Measurements from ENCODE around the gene LSM14A. TPM values are rescaled to one million over a fixed set of nuclear protein-coding genes. Genes with fewer than 3 reads are reported as not detected.

LSM14A gene
- total RNA-seq, 1 experiment from 2014 or later: 199 TPM

DNA sequence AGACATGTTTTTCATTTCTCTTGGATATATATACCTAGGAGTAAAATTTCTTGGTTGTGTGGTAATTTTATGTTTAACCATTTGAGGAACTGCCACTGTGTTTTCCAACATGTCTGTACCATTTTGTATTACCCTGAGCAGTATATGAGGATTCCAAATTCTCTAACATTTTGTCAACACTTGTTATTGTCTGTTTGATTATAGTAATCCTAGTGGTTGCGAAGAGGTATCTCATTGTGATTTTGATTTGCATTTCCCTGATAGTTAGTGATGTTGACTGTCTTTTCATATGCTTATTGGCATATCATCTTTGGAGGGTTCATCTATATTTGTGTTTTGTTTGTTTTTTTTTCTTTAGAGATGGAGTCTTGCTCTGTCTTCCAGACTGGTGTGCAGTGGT is 103.4 kb downstream of the LSM14A start:
- peaks cover 2 to 8% (median 6%) of the 10 kb centered on the region in 3 experiments; a peak in 5 of 7 replicates for H3K36me3 Mint-ChIP-seq (ENCODE audit: insufficient read depth in 1 of 3, low read depth in 3 of 3)
- no CpG with 5 or more reads among the region's 1 CpG for WGBS (ENCODE audit: extremely low coverage, insufficient read length, low lambda C conversion rate)
- no peak overlapping the region for H3K4me2 ChIP-seq (ENCODE audit: insufficient read depth, insufficient read length, low read length)
- no peak overlapping the region for H3K14ac ChIP-seq (ENCODE audit: insufficient read depth, low read length)
- no peaks in the 10 kb centered on the region; the same call in none of the 2 replicates for H3K79me2 ChIP-seq (ENCODE audit: insufficient read depth, low read length)
- H4K8ac ChIP-seq (replicated peaks; ENCODE audit: insufficient read length, low read depth, low read length): no peak overlapping the region
- no peak overlapping the region for H2BK12ac ChIP-seq (ENCODE audit: insufficient read length, low read depth, low read length)
- no peak overlapping the region for H3T11ph ChIP-seq (ENCODE audit: low read length)
- TF ChIP-seq, protein P1, sequence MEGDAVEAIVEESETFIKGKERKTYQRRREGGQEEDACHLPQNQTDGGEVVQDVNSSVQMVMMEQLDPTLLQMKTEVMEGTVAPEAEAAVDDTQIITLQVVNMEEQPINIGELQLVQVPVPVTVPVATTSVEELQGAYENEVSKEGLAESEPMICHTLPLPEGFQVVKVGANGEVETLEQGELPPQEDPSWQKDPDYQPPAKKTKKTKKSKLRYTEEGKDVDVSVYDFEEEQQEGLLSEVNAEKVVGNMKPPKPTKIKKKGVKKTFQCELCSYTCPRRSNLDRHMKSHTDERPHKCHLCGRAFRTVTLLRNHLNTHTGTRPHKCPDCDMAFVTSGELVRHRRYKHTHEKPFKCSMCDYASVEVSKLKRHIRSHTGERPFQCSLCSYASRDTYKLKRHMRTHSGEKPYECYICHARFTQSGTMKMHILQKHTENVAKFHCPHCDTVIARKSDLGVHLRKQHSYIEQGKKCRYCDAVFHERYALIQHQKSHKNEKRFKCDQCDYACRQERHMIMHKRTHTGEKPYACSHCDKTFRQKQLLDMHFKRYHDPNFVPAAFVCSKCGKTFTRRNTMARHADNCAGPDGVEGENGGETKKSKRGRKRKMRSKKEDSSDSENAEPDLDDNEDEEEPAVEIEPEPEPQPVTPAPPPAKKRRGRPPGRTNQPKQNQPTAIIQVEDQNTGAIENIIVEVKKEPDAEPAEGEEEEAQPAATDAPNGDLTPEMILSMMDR (conservative IDR thresholded peaks at IDR 0.05): no peak
- H2BK20ac ChIP-seq (ENCODE audit: low read depth, low read length, poor library complexity, severe bottlenecking): no peak overlapping the region
- H2BK15ac ChIP-seq (ENCODE audit: low read depth, low read length): no peak overlapping the region
- no peak overlapping the region for H2AK5ac ChIP-seq (ENCODE audit: insufficient read length, low read length)
- no peak overlapping the region for H2BK5ac ChIP-seq (ENCODE audit: insufficient read length, low read length)
- H3K18ac ChIP-seq (ENCODE audit: insufficient read length, low read depth, low read length): no peak overlapping the region
- H3K27ac ChIP-seq (ENCODE audit: insufficient read length, low read depth, low read length): no peak overlapping the region
- no peaks in the 10 kb centered on the region for H3K9me3 ChIP-seq (ENCODE audit: control insufficient read depth, low read depth, low read length)
- no peak overlapping the region for H2BK120ac ChIP-seq (ENCODE audit: low read depth, low read length, poor library complexity, severe bottlenecking)
- H4K5ac ChIP-seq (ENCODE audit: insufficient read length, low read depth, low read length): no peak overlapping the region
- no peaks in the 10 kb centered on the region for H3K9me3 Mint-ChIP-seq
- H3K4me3 Mint-ChIP-seq: no peak overlapping the region
- no peak overlapping the region for H3K9ac ChIP-seq (ENCODE audit: extremely low read depth, insufficient read length, low read length)
- H4K20me1 ChIP-seq (ENCODE audit: control insufficient read depth, insufficient read depth, insufficient read length): no peaks in the 10 kb centered on the region
- H3K56ac ChIP-seq (ENCODE audit: insufficient read length, low read depth, low read length): no peak overlapping the region
- no peak overlapping the region for H3K23ac ChIP-seq (ENCODE audit: insufficient read length, low read depth, low read length)
- H4K91ac ChIP-seq (ENCODE audit: insufficient read length, low read depth, low read length): no peak overlapping the region
- no peak overlapping the region for H2AFZ ChIP-seq (ENCODE audit: low read length)
- H3K27me3 ChIP-seq (ENCODE audit: insufficient read depth, low read length): no peaks in the 10 kb centered on the region
- H3K27me3 Mint-ChIP-seq (ENCODE audit: low read depth): no peaks in the 10 kb centered on the region
- peaks cover 5 to 6% of the 10 kb centered on the region in 2 experiments; a peak in 3 of 4 replicates for H3K4me1 Mint-ChIP-seq
- no peaks in the 10 kb centered on the region for H3K79me1 ChIP-seq (ENCODE audit: insufficient read depth, low read depth, low read length, poor library complexity, severe bottlenecking)
- H3K23me2 ChIP-seq (ENCODE audit: insufficient read length, low read depth, low read length, poor library complexity, severe bottlenecking): no peaks in the 10 kb centered on the region
- no peak overlapping the region for H3K4ac ChIP-seq (ENCODE audit: low read depth, low read length)
- no peak for DNase-seq
- H3K4me1 ChIP-seq (ENCODE audit: insufficient read depth, low read length): no peaks in the 10 kb centered on the region
- H3K27ac Mint-ChIP-seq: no peak overlapping the region

Measured in H9 (cell line).